HuH-7 (cell line): ENCODE data around the gene ARID3A.
A peak's percentile ranks its signal among the peaks of the same experiment; 100 is the strongest.

Source experiments
- DNase-seq: peaks from one replicate; pipeline ENCODE4 v3.0.0; 2011; ENCODE audit warnings: low spot score

The ARID3A gene

GRCh38 chr19:963486-963951 lies 37.7 kb downstream of the ARID3A start:
- no peak for DNase-seq

- no peak for DNase-seq
These were observed 38.3 kb downstream of the ARID3A start for GRCh38 chr19:964116-964520.

DNA sequence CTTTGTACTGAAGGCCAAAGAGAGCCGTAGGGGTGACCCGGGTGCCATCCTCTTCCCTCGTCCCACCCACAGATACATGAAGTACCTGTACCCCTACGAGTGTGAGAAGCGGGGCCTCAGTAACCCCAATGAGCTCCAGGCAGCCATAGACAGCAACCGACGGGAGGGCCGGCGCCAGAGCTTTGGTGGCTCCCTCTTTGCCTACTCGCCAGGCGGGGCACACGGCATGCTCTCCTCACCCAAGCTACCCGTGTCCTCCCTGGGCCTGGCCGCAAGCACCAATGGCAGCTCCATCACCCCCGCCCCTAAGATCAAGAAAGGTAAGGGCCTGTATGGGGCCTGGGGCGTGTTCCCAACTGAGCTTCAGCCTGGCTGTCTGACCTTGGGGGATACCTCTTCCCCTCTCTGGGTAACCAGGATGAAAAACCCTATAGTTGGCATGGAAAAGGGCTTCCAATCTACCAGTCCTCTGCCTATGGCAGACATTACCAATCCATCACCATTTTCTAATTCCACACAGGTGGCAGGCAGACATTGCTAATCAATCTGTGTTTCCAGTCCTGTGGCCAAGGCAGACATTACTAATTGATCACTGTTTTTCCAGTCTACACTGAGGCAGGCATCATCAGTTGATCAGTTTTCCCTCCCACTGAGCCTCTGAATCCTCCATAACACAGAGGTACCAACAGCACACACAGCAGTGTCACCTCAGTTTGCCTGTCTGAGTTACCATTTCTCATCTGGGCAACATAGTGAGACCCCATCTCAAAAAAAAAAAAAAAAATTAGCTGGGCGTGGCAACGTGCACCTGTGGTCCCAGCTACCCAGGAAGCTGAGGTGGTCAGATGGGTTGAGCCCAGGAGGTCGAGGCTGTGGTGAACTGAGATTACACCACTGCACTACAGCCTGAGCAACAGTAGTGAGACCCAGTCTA lies 39.2 kb downstream of the ARID3A start:
- no peak for DNase-seq

DNA sequence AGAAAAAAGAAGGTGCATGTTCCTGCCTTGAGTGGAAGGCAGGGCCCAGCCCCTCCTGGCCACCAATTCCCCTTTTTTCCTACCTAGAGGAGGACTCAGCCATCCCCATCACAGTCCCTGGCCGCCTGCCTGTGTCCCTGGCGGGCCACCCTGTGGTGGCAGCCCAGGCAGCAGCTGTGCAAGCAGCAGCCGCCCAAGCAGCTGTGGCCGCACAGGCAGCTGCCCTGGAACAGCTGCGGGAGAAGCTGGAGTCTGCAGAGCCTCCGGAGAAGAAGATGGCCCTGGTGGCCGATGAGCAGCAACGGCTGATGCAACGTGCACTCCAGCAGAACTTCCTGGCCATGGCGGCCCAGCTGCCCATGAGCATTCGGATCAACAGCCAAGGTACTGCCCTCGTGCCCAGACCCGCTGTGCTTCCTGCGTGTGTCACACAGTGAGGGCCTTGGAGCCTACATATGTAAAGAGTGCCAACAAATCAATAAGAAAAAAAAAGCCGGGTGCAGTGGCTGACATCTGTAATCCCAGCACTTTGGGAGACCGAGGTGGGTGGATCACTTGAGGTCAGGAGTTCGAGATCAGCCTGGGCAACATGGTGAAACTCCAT lies 40.8 kb downstream of the ARID3A start:
- no peak for DNase-seq

- no peak for DNase-seq
These were observed 44.9 kb downstream of the ARID3A start for GRCh38 chr19:970695-971094.

DNA sequence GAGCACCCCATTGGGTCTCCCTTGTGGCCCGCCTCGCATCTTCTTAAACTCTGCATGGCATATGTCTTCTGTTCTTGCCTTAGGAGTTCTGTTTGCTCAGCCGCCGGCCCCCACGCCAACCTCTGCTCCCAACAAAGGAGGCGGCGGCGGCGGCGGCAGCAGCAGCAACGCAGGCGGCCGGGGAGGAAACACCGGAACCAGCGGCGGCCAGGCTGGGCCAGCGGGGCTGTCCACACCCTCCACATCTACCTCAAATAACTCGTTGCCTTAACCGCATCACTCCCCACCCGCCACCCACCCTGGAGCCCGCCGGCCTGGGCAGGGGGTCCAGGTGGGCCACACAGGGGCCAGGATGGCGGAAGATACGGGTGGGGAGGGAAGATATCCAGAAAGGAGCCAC lies 46.0 kb downstream of the ARID3A start:
- no peak for DNase-seq

GRCh38 chr19:972281-972680 lies 46.4 kb downstream of the ARID3A start:
- no peak for DNase-seq

DNA sequence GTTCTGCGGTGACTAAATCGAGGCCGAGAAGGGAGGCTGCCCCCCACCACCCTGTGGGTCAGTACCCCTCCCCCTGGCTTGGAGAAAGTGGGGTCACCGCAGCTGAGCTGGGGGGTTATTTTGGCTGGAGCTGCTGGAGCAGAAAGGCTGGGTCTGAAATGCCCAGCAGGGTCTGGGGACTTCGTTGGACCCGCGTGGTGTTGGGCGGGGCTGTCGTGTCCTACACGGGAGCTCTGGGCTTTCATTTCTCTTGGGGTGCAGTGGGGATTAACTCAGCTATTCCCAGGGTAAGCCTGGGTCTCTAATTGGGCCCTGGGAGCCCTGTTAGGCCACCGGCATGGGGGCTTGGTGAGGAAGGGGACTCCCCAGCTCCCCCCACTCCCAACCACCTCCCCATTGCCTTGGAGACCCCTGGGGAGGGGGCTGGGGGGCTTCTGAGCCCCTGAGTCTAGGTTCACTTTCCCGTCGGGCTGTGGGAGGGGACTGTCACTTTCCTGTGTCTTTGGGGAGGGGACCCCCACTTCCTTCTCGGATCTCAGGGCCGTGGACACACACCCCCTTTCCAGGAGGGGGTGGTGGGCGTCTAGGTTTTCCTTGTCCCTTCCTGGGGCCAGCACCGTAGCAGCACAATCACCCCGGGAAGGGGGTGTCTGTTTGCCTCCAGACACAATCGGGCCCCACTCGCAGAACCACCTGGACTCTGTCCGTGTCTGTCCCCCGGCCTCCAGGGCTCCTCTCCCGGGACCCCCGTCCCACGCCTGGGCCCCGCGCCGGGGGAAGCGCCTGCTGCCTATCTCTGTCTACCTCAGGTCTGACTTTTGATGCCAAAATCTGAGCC lies 48.1 kb downstream of the ARID3A start:
- DNase-seq, result no peak

DNA sequence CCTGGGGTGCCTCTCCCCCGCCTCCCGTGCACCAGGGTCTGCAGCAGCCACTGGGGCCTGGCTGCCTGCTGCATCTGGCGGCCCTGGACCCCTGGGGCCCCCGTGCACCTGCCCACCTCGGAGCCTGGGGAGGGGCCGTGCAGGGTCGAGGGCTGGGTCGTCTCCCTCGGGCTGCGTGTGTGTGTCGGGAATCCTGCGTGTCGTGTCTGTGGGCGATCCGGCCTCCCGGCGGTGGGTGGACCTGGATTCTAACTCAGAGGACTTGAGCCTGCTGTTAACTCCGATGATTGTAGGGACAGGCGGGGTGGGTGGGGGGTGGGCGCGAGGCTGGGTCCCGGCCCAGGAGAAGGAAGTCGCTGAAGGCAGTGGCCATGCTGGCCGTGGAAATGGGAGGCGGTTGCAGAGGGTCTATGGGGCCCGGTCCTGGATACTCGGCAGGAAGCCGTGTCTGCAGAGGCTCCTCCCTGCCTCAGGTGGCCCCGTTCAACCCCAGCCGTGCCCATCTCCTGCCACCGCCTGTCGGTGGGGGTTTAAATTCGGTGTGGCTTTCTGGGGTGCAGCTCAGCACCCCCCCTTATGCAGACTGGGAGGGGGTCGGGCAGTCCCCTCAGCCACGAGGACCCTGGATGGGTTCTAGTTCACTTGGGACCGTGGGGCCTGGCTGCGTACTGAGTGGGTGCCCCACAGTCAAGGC lies 48.9 kb downstream of the ARID3A start:
- DNase-seq, result no peak

DNA sequence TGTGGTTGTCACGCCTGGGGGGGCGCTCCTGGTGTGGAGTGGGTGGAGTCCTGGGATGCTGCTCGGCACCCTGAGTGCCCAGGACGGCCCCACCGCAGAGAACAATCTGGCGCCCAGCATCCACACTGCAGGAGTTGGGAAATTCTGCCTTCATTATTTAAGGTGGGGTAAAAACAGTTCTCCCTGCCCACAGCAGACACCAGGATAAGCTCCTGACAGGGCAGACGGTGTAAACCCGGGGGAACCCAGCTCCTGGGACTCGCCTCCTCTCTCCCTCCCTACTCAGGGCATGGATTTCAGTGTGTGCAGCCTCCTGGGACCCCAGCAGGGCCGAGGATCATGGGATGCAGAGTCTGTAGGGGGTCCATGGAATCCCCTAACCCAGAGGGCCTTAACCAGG lies 50.6 kb downstream of the ARID3A start:
- DNase-seq, result no peak

- DNase-seq, result no peak
These were observed 51.2 kb downstream of the ARID3A start for GRCh38 chr19:977058-977464.

DNA sequence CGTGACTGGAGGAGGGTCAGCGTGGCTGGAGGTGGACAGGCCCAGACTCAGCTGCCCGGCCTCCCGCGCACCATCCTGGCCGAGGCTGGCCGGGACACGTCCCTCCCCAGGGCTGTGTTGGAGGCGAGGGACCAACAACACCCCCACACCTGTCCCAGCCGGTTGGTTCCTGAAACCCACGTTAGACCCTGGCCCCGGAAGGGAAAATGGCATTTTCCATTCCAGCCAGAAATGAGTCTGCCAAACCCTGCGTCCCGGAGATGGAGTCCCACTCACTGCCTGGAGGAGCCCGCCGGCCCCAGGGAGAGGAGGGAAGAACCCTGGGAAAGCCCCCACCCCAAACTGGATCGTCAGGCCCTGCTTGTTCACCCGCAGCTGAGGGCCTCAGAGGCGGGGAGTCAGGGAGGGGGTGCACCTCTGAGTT lies 53.5 kb downstream of the ARID3A start:
- no peak for DNase-seq

DNA sequence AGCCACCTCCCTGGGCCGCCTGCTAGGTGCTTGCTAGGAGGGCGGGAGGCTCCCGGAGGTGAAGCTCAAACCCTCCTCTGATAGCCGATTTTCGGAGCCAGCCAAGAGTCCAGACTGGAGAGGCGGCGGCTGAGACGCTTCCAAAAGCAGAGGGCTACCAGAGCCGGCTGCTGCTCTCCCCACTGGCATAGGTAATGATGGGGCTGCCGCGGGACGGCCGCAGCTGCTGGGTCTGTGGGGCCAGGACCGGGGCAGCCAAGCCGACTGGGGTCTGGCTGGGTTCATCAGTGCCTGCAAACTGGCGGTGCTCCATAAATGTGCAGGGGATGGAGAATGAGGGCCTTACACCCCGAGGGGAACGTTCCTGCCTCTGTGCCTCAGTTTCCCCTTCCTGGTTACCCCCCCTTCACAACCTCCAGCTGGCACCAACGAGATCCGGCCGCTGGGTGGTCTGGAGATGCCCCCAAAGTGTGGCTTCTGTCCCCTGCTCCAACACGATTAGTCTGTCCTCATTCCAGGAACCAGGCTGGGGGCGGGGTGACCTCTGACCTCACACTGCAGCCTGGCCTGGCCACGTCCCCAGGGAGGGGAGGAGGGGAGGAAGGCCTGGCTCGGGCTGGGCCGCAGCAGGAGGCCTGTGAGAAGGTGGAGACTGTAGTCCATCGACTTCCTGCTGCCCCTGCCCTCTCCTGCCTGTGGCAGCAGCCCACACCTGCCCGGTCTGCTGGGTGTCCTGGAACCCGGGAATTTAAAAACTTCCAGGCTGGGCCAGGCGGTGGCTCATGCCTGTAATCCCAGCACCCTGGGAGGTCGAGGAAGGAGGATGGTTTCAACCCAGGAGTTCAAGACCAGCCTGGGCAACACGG lies 54.5 kb downstream of the ARID3A start:
- peak; percentile 84 for DNase-seq

- DNase-seq, result peak; percentile 85
These were observed 56.8 kb downstream of the ARID3A start for GRCh38 chr19:982567-983170.

DNA sequence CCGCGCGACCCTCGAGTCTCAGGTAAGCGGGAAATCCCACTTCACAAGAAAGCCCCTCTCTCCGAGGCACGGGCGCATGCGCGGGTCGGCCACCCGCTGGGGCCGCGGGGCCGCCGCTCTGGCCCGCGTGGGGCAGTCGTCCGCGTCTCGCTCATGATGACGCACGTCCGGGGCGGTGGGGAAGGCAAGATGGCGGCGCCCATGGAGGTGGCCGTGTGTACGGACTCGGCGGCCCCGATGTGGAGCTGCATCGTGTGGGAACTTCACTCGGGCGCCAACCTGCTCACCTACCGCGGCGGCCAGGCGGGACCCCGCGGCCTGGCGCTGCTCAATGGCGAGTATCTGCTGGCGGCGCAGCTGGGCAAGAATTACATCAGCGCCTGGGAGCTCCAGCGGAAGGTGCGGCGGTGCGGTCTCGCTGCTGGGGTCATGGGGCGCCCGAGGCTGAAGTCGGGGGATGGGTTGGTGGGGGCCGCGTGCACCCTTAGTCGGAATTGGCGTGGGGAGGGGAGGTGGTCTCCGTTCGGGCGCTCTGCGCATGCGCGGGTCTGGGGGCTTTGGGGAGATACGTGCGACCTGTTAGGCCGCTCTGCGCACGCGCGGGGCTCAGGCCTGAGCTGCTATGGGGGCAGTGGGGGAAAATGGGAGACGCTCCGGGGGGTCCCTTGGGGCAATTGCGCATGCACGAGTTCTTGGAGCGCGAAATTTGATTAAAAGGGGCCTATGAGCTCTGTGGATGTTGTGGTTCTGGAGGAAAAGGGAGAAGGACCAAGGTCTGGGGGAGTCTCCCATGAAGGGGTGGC lies 58.5 kb downstream of the ARID3A start, which contains the start of gene WDR18:
Gene WDR18, plus strand, starts transcription at position 181 of the 803 bp plus-strand sequence. Its CDS starts 9 bp downstream, at position 190.
- peak; percentile 96 for DNase-seq

DNA sequence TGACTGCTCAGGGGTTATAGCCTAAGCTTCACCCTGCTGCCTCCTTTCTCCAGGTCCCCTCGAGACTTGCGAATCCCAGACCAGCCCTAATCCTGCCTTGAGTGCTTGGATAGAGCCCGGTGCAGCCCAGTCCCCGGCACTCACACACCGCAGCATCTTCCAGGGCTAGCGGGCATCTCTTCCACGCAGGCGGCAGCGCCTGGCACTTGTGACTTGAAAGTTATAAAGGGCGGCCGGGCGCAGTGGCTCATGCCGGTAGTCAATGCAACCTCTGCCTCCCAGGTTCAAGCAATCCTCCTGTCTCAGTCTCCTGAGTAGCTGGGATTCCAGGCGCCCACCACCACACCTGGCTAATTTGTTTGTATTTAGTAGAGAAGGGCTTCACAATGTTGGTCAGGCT lies 60.2 kb downstream of the ARID3A start:
- no peak for DNase-seq

GRCh38 chr19:988081-988480 lies 62.2 kb downstream of the ARID3A start:
- DNase-seq, result no peak

GRCh38 chr19:988510-988909 lies 62.7 kb downstream of the ARID3A start:
- DNase-seq, result no peak

DNA sequence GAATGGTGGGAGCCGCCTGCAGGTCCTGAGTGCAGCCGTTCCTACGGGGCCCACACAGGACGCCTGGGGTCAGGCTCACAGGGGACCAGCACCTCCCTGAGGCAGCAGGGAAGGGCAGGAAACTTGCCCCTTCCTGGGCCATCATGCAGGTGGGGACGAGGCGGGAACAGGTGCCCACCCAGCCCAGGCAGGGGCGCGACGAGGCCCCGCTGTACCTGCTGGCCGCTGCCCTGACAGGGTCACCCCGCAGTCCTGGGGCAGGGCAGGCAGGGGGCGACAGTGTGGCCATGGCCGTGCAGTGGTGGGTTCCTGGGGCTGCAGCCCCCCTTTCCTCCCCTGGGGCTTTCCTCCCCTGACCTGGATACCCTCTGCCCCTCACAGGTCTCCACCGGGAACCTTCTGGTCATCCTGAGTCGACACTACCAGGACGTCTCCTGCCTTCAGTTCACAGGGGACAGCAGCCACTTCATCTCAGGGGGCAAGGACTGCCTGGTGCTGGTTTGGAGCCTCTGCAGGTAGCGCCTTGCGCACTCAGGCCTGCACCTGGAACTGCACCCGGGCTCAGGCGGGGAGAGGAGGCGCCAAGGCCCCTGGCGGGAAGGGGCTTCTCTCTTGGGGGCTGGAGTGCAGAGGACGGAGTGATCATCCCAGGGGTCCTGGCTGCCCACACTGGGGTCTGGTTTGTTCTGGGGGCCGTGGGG lies 63.7 kb downstream of the ARID3A start:
- DNase-seq, result no peak
